Neutrophil (primary cell): ENCODE results near the gene FSD2.

Source experiments
- H3K27ac ChIP-seq: fragments of 200-600 bp; sonication (generic); 2 replicates; pipeline ENCODE4 v1.5.1; 2016; ENCODE audit warnings: mild to moderate bottlenecking, moderate library complexity
- H3K27me3 ChIP-seq: fragments of 200-600 bp; sonication (generic); 2 replicates; pipeline ENCODE4 v1.6.0; 2016; ENCODE audit warnings: mild to moderate bottlenecking
- H3K36me3 ChIP-seq: fragments of 200-600 bp; sonication (generic); 2 replicates; pipeline ENCODE4 v1.5.1; 2017
- H3K4me1 ChIP-seq, 2 experiments: fragments of 200-600 bp in 1 of 2; sonication (generic) in 1 of 2; 1 replicate in 1 of 2; 2 replicates in 1 of 2; pipeline versions ENCODE4 v1.5.1 to v1.6.1; 2013 to 2016; ENCODE audit warnings: low read depth in 1 of 2, low read length in 1 of 2, mild to moderate bottlenecking in 1 of 2, moderate library complexity in 1 of 2; ENCODE audit not compliant: control insufficient read depth in 1 of 2, insufficient read depth in 1 of 2
- H3K4me3 ChIP-seq, 2 experiments: fragments of 200-600 bp in 1 of 2; sonication (generic) in 1 of 2; 1 replicate in 1 of 2; 2 replicates in 1 of 2; pipeline ENCODE4 v1.5.1; 2013 to 2016; ENCODE audit warnings: low read depth in 1 of 2, low read length in 1 of 2, mild to moderate bottlenecking in 1 of 2, moderate library complexity in 1 of 2
- H3K9me3 ChIP-seq: fragments of 200-600 bp; sonication (generic); 2 replicates; pipeline ENCODE4 v1.5.1; 2016
- TF ChIP-seq, protein P1 (sequence below): fragments of 200-600 bp; sonication (generic); IDR thresholded peaks from 2 replicates; pipeline ENCODE4 v1.5.1; 2016; ENCODE audit warnings: antibody characterized with exemption

Gene FSD2

DNA sequence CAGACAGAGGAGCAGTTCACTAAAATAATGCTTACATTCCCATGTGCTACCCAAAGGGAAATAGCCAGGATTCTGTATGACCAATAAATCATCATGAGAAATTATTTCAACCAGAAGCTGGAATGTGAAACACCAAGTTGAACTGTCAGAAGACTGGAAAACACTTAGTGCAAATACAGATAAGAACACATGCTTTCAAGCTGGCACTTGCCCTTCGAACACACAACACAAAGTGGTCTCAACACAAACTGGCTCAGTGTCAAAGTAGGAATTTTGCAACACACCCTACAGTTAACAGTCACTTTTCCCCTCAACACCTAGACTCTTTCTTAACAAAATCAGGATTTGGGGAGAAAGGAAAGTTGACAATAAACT, 1.3 kb downstream of the FSD2 start:
- TF ChIP-seq, protein P1, sequence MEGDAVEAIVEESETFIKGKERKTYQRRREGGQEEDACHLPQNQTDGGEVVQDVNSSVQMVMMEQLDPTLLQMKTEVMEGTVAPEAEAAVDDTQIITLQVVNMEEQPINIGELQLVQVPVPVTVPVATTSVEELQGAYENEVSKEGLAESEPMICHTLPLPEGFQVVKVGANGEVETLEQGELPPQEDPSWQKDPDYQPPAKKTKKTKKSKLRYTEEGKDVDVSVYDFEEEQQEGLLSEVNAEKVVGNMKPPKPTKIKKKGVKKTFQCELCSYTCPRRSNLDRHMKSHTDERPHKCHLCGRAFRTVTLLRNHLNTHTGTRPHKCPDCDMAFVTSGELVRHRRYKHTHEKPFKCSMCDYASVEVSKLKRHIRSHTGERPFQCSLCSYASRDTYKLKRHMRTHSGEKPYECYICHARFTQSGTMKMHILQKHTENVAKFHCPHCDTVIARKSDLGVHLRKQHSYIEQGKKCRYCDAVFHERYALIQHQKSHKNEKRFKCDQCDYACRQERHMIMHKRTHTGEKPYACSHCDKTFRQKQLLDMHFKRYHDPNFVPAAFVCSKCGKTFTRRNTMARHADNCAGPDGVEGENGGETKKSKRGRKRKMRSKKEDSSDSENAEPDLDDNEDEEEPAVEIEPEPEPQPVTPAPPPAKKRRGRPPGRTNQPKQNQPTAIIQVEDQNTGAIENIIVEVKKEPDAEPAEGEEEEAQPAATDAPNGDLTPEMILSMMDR = no peak
- no peaks in the 10 kb centered on the region for H3K36me3 ChIP-seq
- H3K9me3 ChIP-seq = no peaks in the 10 kb centered on the region
- H3K4me1 ChIP-seq = peaks cover 6 to 10% of the 10 kb centered on the region in 2 experiments
- no peak overlapping the region for H3K27ac ChIP-seq
- H3K27me3 ChIP-seq = peaks cover 12% of the 10 kb centered on the region
- H3K4me3 ChIP-seq = no peak overlapping the region

DNA sequence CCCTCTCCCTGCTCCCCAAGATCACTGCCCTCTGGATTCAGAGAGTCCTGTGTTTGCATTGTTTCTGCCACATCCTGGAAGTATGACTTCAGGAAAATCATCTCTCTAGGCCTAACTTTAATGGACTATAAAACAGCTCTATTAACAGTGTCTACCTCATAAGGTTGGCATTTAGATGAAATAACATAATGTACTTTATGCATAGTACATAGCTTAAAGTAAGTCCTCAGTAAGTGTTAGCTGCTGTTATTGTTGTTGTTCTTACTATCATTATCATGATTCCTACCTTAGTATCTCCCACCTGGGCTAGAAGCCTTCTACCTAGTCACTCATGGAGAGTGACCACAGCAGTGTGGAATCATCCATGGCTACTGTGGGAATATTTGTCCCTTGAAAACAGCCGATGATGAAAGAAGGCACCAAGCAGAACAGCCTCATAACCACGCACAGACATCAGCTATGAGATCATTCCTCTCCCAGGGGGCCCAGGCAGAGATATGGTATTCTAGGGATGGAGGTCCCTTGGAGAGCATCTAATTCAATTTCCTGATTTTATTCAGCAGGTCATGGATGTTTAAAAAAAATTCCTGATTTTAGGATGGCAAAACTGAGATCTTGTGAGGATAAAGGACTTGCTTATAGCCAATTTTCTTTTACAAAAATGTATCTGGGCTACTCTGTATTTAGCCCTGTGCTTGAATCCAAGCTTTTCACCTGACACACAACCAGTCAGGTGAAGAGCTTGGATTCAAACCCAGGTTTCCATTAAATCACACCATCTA, 1.9 kb downstream of the FSD2 start:
- H3K27ac ChIP-seq = no peak overlapping the region
- H3K27me3 ChIP-seq = peaks cover 15% of the 10 kb centered on the region
- no peak overlapping the region for H3K4me3 ChIP-seq
- peaks cover 3 to 5% of the 10 kb centered on the region in 2 experiments for H3K4me1 ChIP-seq
- TF ChIP-seq, protein P1 = no peak
- H3K9me3 ChIP-seq = no peaks in the 10 kb centered on the region
- H3K36me3 ChIP-seq = no peaks in the 10 kb centered on the region

DNA sequence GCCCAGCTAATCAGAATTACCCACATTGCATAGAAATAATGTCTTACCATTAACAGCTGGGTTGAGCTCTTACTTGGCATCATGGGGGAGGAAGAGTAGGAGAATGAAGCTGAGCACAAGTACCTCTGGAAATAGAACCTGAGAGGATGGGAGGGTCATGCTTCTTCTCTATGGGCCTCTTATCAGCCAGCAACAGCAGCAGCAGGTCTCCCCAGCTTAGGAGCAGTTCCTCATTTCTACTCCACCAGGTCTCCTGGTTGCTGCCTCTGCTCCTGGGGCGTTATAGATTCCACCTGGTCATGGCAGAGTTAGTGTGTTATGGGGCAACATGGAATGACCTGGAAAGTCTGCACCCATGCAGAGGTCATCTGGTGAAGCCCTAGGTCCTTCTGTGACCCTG, 3.4 kb downstream of the FSD2 start:
- Histone ChIP-seq H3K27ac (no peak overlapping the region), H3K4me3 (no peak overlapping the region), H3K9me3 (no peaks in the 10 kb centered on the region), H3K27me3 (peaks cover 15% of the 10 kb centered on the region), H3K4me1 (no peaks in the 10 kb centered on the region), H3K36me3 (no peaks in the 10 kb centered on the region)
- TF ChIP-seq, protein P1 = no peak

DNA sequence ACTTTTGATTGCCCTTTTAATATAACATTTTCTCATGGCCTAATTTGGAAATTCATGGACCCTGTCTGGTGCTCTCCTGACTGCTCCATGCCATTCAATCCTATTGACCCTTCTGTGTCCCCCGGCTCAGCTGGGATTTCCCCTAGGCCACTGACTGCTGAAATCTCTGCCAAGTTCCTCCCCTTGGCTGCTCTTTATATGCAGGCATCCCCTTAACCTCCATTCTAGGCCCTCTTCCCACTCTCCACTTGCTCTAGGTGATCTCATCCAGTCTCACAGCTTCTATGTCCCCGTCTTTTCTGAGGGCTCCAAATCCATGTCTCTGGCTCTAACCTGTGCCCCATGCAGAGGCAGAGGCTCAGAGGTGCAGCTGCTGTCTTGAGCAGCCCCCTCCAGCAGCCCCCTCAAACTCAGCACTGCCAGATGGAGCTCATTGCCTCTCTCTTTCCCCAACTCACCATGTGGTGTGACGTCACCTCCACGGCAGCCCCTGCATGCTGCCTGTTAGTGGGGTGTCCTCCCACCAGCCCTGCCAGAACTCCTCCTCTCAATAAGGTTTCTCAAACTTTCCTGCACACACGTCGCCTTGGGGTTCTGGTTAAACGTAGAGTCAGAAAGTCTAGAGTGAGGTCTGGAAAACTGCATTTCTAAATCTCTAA, 6.6 kb downstream of the FSD2 start:
- TF ChIP-seq, protein P1 = no peak

DNA sequence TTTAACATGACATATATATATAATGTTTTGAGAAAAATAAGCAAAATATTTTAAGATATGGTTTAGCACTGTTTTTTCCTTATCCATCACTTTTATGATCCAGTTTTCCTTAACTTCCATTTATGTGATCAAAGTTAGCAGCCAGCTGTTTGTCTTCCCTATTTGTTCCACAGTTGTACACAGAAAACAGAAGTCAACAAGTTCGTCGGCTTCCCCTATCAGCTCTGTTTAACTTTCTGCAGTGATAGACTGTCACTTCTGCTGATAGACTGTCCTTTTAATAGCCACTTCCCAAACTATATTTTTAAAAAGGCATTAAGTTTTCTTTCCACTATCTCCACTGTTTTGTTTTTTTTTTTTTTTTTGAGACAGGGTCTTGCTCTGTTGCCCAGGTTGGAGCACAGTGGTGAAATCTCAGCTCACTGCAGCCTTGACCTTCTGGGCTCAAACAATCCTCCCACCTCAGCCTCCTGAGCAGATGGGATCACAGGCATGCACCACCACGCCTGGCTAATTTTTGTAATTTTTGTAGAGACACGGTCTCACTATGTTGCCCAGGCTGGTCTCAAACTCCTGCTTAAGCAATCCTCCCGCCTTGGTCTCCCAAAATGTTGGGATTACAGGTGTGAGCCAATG, 7.2 kb downstream of the FSD2 start:
- H3K4me1 ChIP-seq = no peaks in the 10 kb centered on the region
- no peaks in the 10 kb centered on the region for H3K9me3 ChIP-seq
- H3K4me3 ChIP-seq = no peak overlapping the region
- no peak overlapping the region for H3K27ac ChIP-seq
- TF ChIP-seq, protein P1 = no peak
- no peaks in the 10 kb centered on the region for H3K36me3 ChIP-seq
- peaks cover 15% of the 10 kb centered on the region for H3K27me3 ChIP-seq

More for the DNA sequence above, 6.6 kb downstream of the FSD2 start:
- Histone ChIP-seq H3K4me3 (no peak overlapping the region), H3K27ac (no peak overlapping the region), H3K27me3 (peaks cover 15% of the 10 kb centered on the region), H3K4me1 (no peaks in the 10 kb centered on the region), H3K36me3 (no peaks in the 10 kb centered on the region), H3K9me3 (no peaks in the 10 kb centered on the region)
